Endothelial cell of umbilical vein (primary cell): ENCODE measurements around the gene RALB. TPM values are rescaled to one million over a fixed set of nuclear protein-coding genes. Genes with fewer than 3 reads are reported as not detected.

Experiments used
- BruUV-seq: library from RNA; stranded (reverse); fragments of 400-500 nt; replicated peaks from 2 replicates; lab custom pipeline; 2021; lab: Mats Ljungman, UMichigan
- CTCF ChIA-PET: fragments of 300-600, 350-600 bp; sonication (Branson Sonifier 250); formaldehyde crosslinking; loops from one replicate; lab custom pipeline; 2021; ENCODE audit warnings: antibody characterized with exemption, inconsistent platforms; lab: Charles Lee
- POLR2A ChIA-PET: fragments of 300-600, 350-600 bp; sonication (Branson Sonifier 250); formaldehyde crosslinking; loops from one replicate; lab custom pipeline; 2021; ENCODE audit warnings: antibody characterized with exemption, inconsistent platforms; lab: Charles Lee
- DNase-seq: peaks from one replicate; pipeline ENCODE4 v3.0.0-alpha.2; 2011; ENCODE audit warnings: low read depth, low spot score
- FAIRE-seq: peaks from 2 replicates; lab custom pipeline; 2011; peaks lifted over from hg19 to GRCh38; lab: Jason Lieb, UNC
- H2AFZ ChIP-seq: 2 replicates; pipeline ENCODE4 v1.6.0; 2012; ENCODE audit warnings: low read depth, low read length, control low read depth, inconsistent platforms
- H3K27ac ChIP-seq: 2 replicates; pipeline ENCODE4 v1.5.1; 2011; ENCODE audit warnings: low read depth, mild to moderate bottlenecking, control low read depth, low read length, moderate library complexity; ENCODE audit not compliant: insufficient read depth
- H3K27me3 ChIP-seq, 2 experiments: 2 replicates each; pipeline versions ENCODE4 v1.6.0 to v1.6.1; 2011; ENCODE audit warnings: low read length in 2 of 2, mixed read lengths in 1 of 2; ENCODE audit not compliant: control insufficient read depth in 2 of 2, insufficient read depth in 2 of 2
- H3K36me3 ChIP-seq, 2 experiments: 2 replicates in 1 of 2; 3 replicates in 1 of 2; pipeline ENCODE4 v1.5.1; 2011; ENCODE audit warnings: low read length in 2 of 2, mild to moderate bottlenecking in 1 of 2, moderate library complexity in 1 of 2; ENCODE audit not compliant: control insufficient read depth in 2 of 2, insufficient read depth in 2 of 2; ENCODE audit errors: extremely low read depth in 1 of 2
- H3K4me1 ChIP-seq: 3 replicates; pipeline ENCODE4 v1.5.1; 2011; ENCODE audit warnings: mild to moderate bottlenecking, low read length; ENCODE audit not compliant: control insufficient read depth, insufficient read depth; ENCODE audit errors: extremely low read depth
- H3K4me2 ChIP-seq: 2 replicates; pipeline ENCODE4 v1.6.1; 2011; ENCODE audit warnings: low read length, control low read depth, mixed read lengths; ENCODE audit not compliant: insufficient read depth
- H3K4me3 ChIP-seq, 3 experiments: fragments of 200-600 bp in 1 of 3; sonication (generic), shearing (Covaris generic) in 1 of 3; replicated peaks in 1 of 3; 2 replicates each; pipeline ENCODE4 v1.5.1; 2011 to 2016; ENCODE audit warnings: control low read depth in 3 of 3, low read length in 3 of 3, mild to moderate bottlenecking in 2 of 3, inconsistent platforms in 1 of 3, low read depth in 1 of 3, moderate library complexity in 1 of 3; ENCODE audit not compliant: insufficient read depth in 1 of 3
- H3K79me2 ChIP-seq: 2 replicates; pipeline ENCODE4 v1.6.0; 2012; ENCODE audit warnings: low read length, inconsistent platforms; ENCODE audit not compliant: control insufficient read depth, insufficient read depth
- H3K9ac ChIP-seq: replicated peaks from 2 replicates; pipeline ENCODE3; 2011; ENCODE audit warnings: low read length, control low read depth; ENCODE audit not compliant: insufficient read depth; ENCODE audit errors: extremely low read depth
- H3K9me1 ChIP-seq: replicated peaks from 3 replicates; pipeline ENCODE4 v1.6.0; 2011; ENCODE audit warnings: mild to moderate bottlenecking, low read length; ENCODE audit not compliant: control insufficient read depth, insufficient read depth; ENCODE audit errors: extremely low read depth
- H3K9me3 ChIP-seq: replicated peaks from 2 replicates; pipeline ENCODE4 v1.5.1; 2012; ENCODE audit warnings: low read length, inconsistent platforms; ENCODE audit not compliant: control insufficient read depth, insufficient read depth
- H4K20me1 ChIP-seq: replicated peaks from 2 replicates; pipeline ENCODE3; 2011; ENCODE audit warnings: mild to moderate bottlenecking, low read length; ENCODE audit not compliant: control insufficient read depth, insufficient read depth; ENCODE audit errors: extremely low read depth
- CTCF ChIP-seq, 2 donors: IDR thresholded peaks; 1 replicate in 1 of 2; 2 replicates in 1 of 2; pipeline ENCODE4 v1.5.1; 2011; ENCODE audit warnings: low read length in 2 of 2, mild to moderate bottlenecking in 2 of 2, moderate library complexity in 2 of 2, control low read depth in 1 of 2, inconsistent platforms in 1 of 2, low read depth in 1 of 2; ENCODE audit not compliant: insufficient read depth in 1 of 2; ENCODE audit errors: extremely low read depth in 1 of 2
- EZH2 ChIP-seq: IDR thresholded peaks from 2 replicates; pipeline ENCODE4 v1.6.1; 2012; ENCODE audit warnings: borderline replicate concordance, low read depth, mild to moderate bottlenecking, moderate library complexity, low read length, inconsistent platforms; ENCODE audit not compliant: severe bottlenecking
- JUN ChIP-seq: IDR thresholded peaks from 2 replicates; pipeline ENCODE4 v1.6.1; 2011; ENCODE audit warnings: borderline replicate concordance, low read depth; ENCODE audit not compliant: insufficient read length, insufficient read depth
- MYC ChIP-seq: IDR thresholded peaks from one replicate; pipeline ENCODE4 v1.6.1; 2011; ENCODE audit warnings: mild to moderate bottlenecking, low read depth, low read length
- POLR2AphosphoS5 ChIP-seq: IDR thresholded peaks from 2 replicates; pipeline ENCODE4 v1.6.1; 2012; ENCODE audit warnings: low read depth, mild to moderate bottlenecking, control low read depth, low read length, moderate library complexity; ENCODE audit not compliant: insufficient read depth
- dilution Hi-C: fragments of 300-500 bp; cut with MboI; formaldehyde crosslinking; loops from one replicate; pipeline ENCODE4 v1.15.0; 2019; ENCODE audit warnings: low sequenced_read_pairs; ENCODE audit not compliant: extremely low pct_ligation_motif_present
- intact Hi-C: fragments of 100-400 bp; cut with micrococcal nuclease; formaldehyde crosslinking; loops from one replicate; pipeline ENCODE4 v1.10.0; 2022
- polyA plus RNA-seq, 4 experiments: library from polyadenylated mRNA; depleted of rRNA in 3 of 4; stranded (reverse) in 3 of 4; unstranded in 1 of 4; fragments of >200 nt; gene quantifications; 2 replicates each; pipeline versions ENCODE4 v1.2.1 to v1.2.3, GENCODE V29; 2011 to 2012; ENCODE audit warnings: missing spikeins in 1 of 4
- total RNA-seq: library from RNA; stranded (reverse); gene quantifications from 2 replicates; pipeline ENCODE4 v1.2.3, GENCODE V29; 2021
- TF ChIP-seq, protein P1 (sequence below): IDR thresholded peaks from 2 replicates; pipeline ENCODE4 v1.6.1; 2011; ENCODE audit not compliant: insufficient read depth, insufficient read length

The RALB gene
- total and polyA plus RNA-seq, 2 donors (not counting 3 experiments of a cell fraction or from before 2014, with no cell fraction given): 105 to 115 TPM

- POLR2A ChIA-PET: interaction anchor here (1.3 to 1.7 kb wide), 2 partner anchors 11 to 29 kb away, joined by 8 to 29 read pairs; partner anchors contain the start of gene TMEM185B
- H3K9me3 ChIP-seq: no peaks in the 10 kb centered on the region
- CTCF ChIA-PET: interaction anchor here (0.8 to 4.0 kb wide), 11 partner anchors 12 to 498 kb away, joined by 3 to 42 read pairs (median 5); partner anchors contain the start of gene TMEM185B
- H3K9ac ChIP-seq: no peak overlapping the region
- dilution Hi-C loops (no loop called here), intact Hi-C loops (loop anchor here (1.0 to 10.0 kb wide), 4 partner anchors 13 to 303 kb away; partner anchors contain the start of gene TMEM185B)
- H3K4me2 ChIP-seq: peak overlapping the region; percentile 62
- FAIRE-seq: no peak
- no peaks in the 10 kb centered on the region for H4K20me1 ChIP-seq
- no peaks in the 10 kb centered on the region for H3K9me1 ChIP-seq
- peak overlapping the region; percentile 47 to 83 (median 49) for H3K4me3 ChIP-seq
- peaks cover 44% of the 10 kb centered on the region for H3K4me1 ChIP-seq
- H3K27ac ChIP-seq: no peak overlapping the region
- peaks cover 37% of the 10 kb centered on the region for H3K79me2 ChIP-seq
- H3K36me3 ChIP-seq: no peaks in the 10 kb centered on the region
- no peaks in the 10 kb centered on the region for H3K27me3 ChIP-seq
- no peak for DNase-seq
- BruUV-seq: no TSS peak
- H2AFZ ChIP-seq: peak overlapping the region; percentile 72
- TF ChIP-seq EZH2 (no peak), MYC (no peak), POLR2AphosphoS5 (no peak), JUN (no peak), CTCF (IDR thresholded peaks at IDR 0.05; ENCODE audit: extremely low read depth in 1 of 2, insufficient read depth in 1 of 2, low read depth in 1 of 2, low read length in 2 of 2) (no peak)
- TF ChIP-seq, protein P1, sequence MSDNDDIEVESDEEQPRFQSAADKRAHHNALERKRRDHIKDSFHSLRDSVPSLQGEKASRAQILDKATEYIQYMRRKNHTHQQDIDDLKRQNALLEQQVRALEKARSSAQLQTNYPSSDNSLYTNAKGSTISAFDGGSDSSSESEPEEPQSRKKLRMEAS: no peak
Measured at GRCh38 chr2:120251880-120252224, 800 bp upstream of the RALB start.
